ENCODE measurements around the gene KRTAP4-7. TPM values are rescaled to one million over a fixed set of nuclear protein-coding genes. Genes with fewer than 3 reads are reported as not detected.
"Not testable (repeated sequence)": the region's sequence is repeated elsewhere in the genome, so short reads cannot be mapped to it uniquely, and the experiment has no call there.

Gene KRTAP4-7
- total and polyA plus RNA-seq, 4 donors = not detected

GRCh38 chr17:41065016-41065689 is 18.8 kb upstream of the KRTAP4-7 start:
- not testable (repeated sequence) for DNase-seq (ENCODE audit: low read depth in 4 of 6, low spot score in 6 of 6); H3K4me1 ChIP-seq (ENCODE audit: control insufficient read depth, insufficient read depth, low read length); H3K4me3 ChIP-seq (ENCODE audit: low read depth, low read length); H3K36me3 ChIP-seq (ENCODE audit: control insufficient read depth, insufficient read depth, low read length); H3K27ac ChIP-seq (ENCODE audit: low read depth, low read length); H3K27me3 ChIP-seq (ENCODE audit: control insufficient read depth, insufficient read depth, low read length); H3K9me3 ChIP-seq (ENCODE audit: control insufficient read depth, insufficient read depth, low read length)
- WGBS (ENCODE audit: insufficient coverage) = 94% methylated on average over 2 of the region's 16 CpGs

- 83% methylated on average over 1 of the region's 6 CpGs for WGBS (ENCODE audit: insufficient coverage)
- no peaks in the 10 kb centered on the region for H3K4me1 ChIP-seq (ENCODE audit: control insufficient read depth, insufficient read depth, low read length)
- no peak for DNase-seq (ENCODE audit: low read depth in 4 of 6, low spot score in 6 of 6)
- H3K4me3 ChIP-seq (ENCODE audit: low read depth, low read length) = no peak within 1 kb of the TSS
- H3K27me3 ChIP-seq (ENCODE audit: control insufficient read depth, insufficient read depth, low read length) = no peaks in the 10 kb centered on the region
- no peak within 1 kb of the TSS for H3K27ac ChIP-seq (ENCODE audit: low read depth, low read length)
- H3K9me3 ChIP-seq (ENCODE audit: control insufficient read depth, insufficient read depth, low read length) = no peaks in the 10 kb centered on the region
- H3K36me3 ChIP-seq (ENCODE audit: control insufficient read depth, insufficient read depth, low read length) = no peaks in the 10 kb centered on the region
Observed at GRCh38 chr17:41065829-41066624, 17.9 kb upstream of the KRTAP4-7 start, which contains the start of gene KRTAP2-4. Gene KRTAP2-4 (minus strand): TSS chr17:41065879. CDS start chr17:41065845, 34 bp downstream.

GRCh38 chr17:41067281-41067680 is 16.7 kb upstream of the KRTAP4-7 start:
- Histone ChIP-seq H3K9me3 (ENCODE audit: control insufficient read depth, insufficient read depth, low read length) (no peaks in the 10 kb centered on the region), H3K36me3 (ENCODE audit: control insufficient read depth, insufficient read depth, low read length) (no peaks in the 10 kb centered on the region), H3K27ac (ENCODE audit: low read depth, low read length) (no peak overlapping the region), H3K4me1 (ENCODE audit: control insufficient read depth, insufficient read depth, low read length) (no peaks in the 10 kb centered on the region), H3K27me3 (ENCODE audit: control insufficient read depth, insufficient read depth, low read length) (no peaks in the 10 kb centered on the region), H3K4me3 (ENCODE audit: low read depth, low read length) (no peak overlapping the region)
- DNase-seq (ENCODE audit: low read depth in 4 of 6, low spot score in 6 of 6) = no peak

GRCh38 chr17:41069031-41069430 is 14.9 kb upstream of the KRTAP4-7 start:
- no peaks in the 10 kb centered on the region for H3K36me3 ChIP-seq (ENCODE audit: control insufficient read depth, insufficient read depth, low read length)
- H3K4me1 ChIP-seq (ENCODE audit: control insufficient read depth, insufficient read depth, low read length) = no peaks in the 10 kb centered on the region
- no peak overlapping the region for H3K27ac ChIP-seq (ENCODE audit: low read depth, low read length)
- H3K27me3 ChIP-seq (ENCODE audit: control insufficient read depth, insufficient read depth, low read length) = no peaks in the 10 kb centered on the region
- no peaks in the 10 kb centered on the region for H3K9me3 ChIP-seq (ENCODE audit: control insufficient read depth, insufficient read depth, low read length)
- no peak for DNase-seq (ENCODE audit: low read depth in 4 of 6, low spot score in 6 of 6)
- 95% methylated on average over 2 of the region's 3 CpGs for WGBS (ENCODE audit: insufficient coverage)
- H3K4me3 ChIP-seq (ENCODE audit: low read depth, low read length) = no peak overlapping the region

- Histone ChIP-seq H3K4me3 (ENCODE audit: low read depth, low read length) (no peak overlapping the region), H3K27ac (ENCODE audit: low read depth, low read length) (no peak overlapping the region), H3K4me1 (ENCODE audit: control insufficient read depth, insufficient read depth, low read length) (no peaks in the 10 kb centered on the region), H3K36me3 (ENCODE audit: control insufficient read depth, insufficient read depth, low read length) (no peaks in the 10 kb centered on the region), H3K9me3 (ENCODE audit: control insufficient read depth, insufficient read depth, low read length) (no peaks in the 10 kb centered on the region), H3K27me3 (ENCODE audit: control insufficient read depth, insufficient read depth, low read length) (no peaks in the 10 kb centered on the region)
- 86% methylated on average over 4 of the region's 5 CpGs for whole genome bisulfite sequencing (ENCODE audit: insufficient coverage)
- DNase-seq (ENCODE audit: low read depth in 4 of 6, low spot score in 6 of 6) = no peak
Observed at GRCh38 chr17:41071606-41072360, 12.2 kb upstream of the KRTAP4-7 start.

GRCh38 chr17:41073676-41074075 is 10.3 kb upstream of the KRTAP4-7 start:
- H3K4me3 ChIP-seq (ENCODE audit: low read depth, low read length) = no peak overlapping the region
- H3K27ac ChIP-seq (ENCODE audit: low read depth, low read length) = no peak overlapping the region
- H3K9me3 ChIP-seq (ENCODE audit: control insufficient read depth, insufficient read depth, low read length) = no peaks in the 10 kb centered on the region
- no peak for DNase-seq (ENCODE audit: low read depth in 4 of 6, low spot score in 6 of 6)
- no peaks in the 10 kb centered on the region for H3K27me3 ChIP-seq (ENCODE audit: control insufficient read depth, insufficient read depth, low read length)
- WGBS (ENCODE audit: insufficient coverage) = no CpG with 5 or more reads among the region's 2 CpGs
- H3K36me3 ChIP-seq (ENCODE audit: control insufficient read depth, insufficient read depth, low read length) = no peaks in the 10 kb centered on the region
- H3K4me1 ChIP-seq (ENCODE audit: control insufficient read depth, insufficient read depth, low read length) = no peaks in the 10 kb centered on the region

GRCh38 chr17:41076788-41077187 is 7.2 kb upstream of the KRTAP4-7 start:
- no peak for DNase-seq (ENCODE audit: low read depth in 4 of 6, low spot score in 6 of 6)
- no peaks in the 10 kb centered on the region for H3K9me3 ChIP-seq (ENCODE audit: control insufficient read depth, insufficient read depth, low read length)
- H3K36me3 ChIP-seq (ENCODE audit: control insufficient read depth, insufficient read depth, low read length) = no peaks in the 10 kb centered on the region
- no peaks in the 10 kb centered on the region for H3K4me1 ChIP-seq (ENCODE audit: control insufficient read depth, insufficient read depth, low read length)
- H3K4me3 ChIP-seq (ENCODE audit: low read depth, low read length) = no peak overlapping the region
- H3K27me3 ChIP-seq (ENCODE audit: control insufficient read depth, insufficient read depth, low read length) = no peaks in the 10 kb centered on the region
- H3K27ac ChIP-seq (ENCODE audit: low read depth, low read length) = no peak overlapping the region

GRCh38 chr17:41082626-41083025 is 1.3 kb upstream of the KRTAP4-7 start:
- no peaks in the 10 kb centered on the region for H3K36me3 ChIP-seq (ENCODE audit: control insufficient read depth, insufficient read depth, low read length)
- H3K4me1 ChIP-seq (ENCODE audit: control insufficient read depth, insufficient read depth, low read length) = no peaks in the 10 kb centered on the region
- H3K27ac ChIP-seq (ENCODE audit: low read depth, low read length) = no peak overlapping the region
- no peak overlapping the region for H3K4me3 ChIP-seq (ENCODE audit: low read depth, low read length)
- DNase-seq (ENCODE audit: low read depth in 4 of 6, low spot score in 6 of 6) = no peak
- H3K27me3 ChIP-seq (ENCODE audit: control insufficient read depth, insufficient read depth, low read length) = no peaks in the 10 kb centered on the region
- no peaks in the 10 kb centered on the region for H3K9me3 ChIP-seq (ENCODE audit: control insufficient read depth, insufficient read depth, low read length)
- 76% methylated on average over 2 of the region's 4 CpGs for WGBS (ENCODE audit: insufficient coverage)

- DNase-seq (ENCODE audit: low read depth in 4 of 6, low spot score in 6 of 6); H3K36me3 ChIP-seq (ENCODE audit: control insufficient read depth, insufficient read depth, low read length); H3K4me1 ChIP-seq (ENCODE audit: control insufficient read depth, insufficient read depth, low read length); H3K4me3 ChIP-seq (ENCODE audit: low read depth, low read length); H3K9me3 ChIP-seq (ENCODE audit: control insufficient read depth, insufficient read depth, low read length); H3K27ac ChIP-seq (ENCODE audit: low read depth, low read length); H3K27me3 ChIP-seq (ENCODE audit: control insufficient read depth, insufficient read depth, low read length): not testable (repeated sequence)
- no CpG with 5 or more reads among the region's 2 CpGs for WGBS (ENCODE audit: insufficient coverage)
Observed at GRCh38 chr17:41083427-41083826, 523 bp upstream of the KRTAP4-7 start.

All from spinal cord (tissue), 10 donors.